Measurements from ENCODE around the gene LYSMD3.

The LYSMD3 gene

GRCh38 chr5:90561766-90562165 is 32.4 kb upstream of the LYSMD3 start:
- H3K4me3 ChIP-seq (ENCODE audit: low read length, poor library complexity, severe bottlenecking): no peak overlapping the region
- no peak overlapping the region for H3K4me2 ChIP-seq (ENCODE audit: low read depth, low read length, poor library complexity, severe bottlenecking)
- H4K20me1 ChIP-seq (ENCODE audit: insufficient read depth, low read length, poor library complexity, severe bottlenecking): no peaks in the 10 kb centered on the region
- H3K4me1 ChIP-seq (ENCODE audit: insufficient read depth, low read length, poor library complexity, severe bottlenecking): no peaks in the 10 kb centered on the region
- no peak overlapping the region for H3K9ac ChIP-seq (ENCODE audit: low read depth, low read length, poor library complexity, severe bottlenecking)
- H3F3A ChIP-seq (ENCODE audit: low read depth): no peaks in the 10 kb centered on the region
- TF ChIP-seq CTCF (conservative IDR thresholded peaks at IDR 0.05; ENCODE audit: low read length): no peak
- TF ChIP-seq EZH2phosphoT487 (IDR thresholded peaks at IDR 0.05; ENCODE audit: borderline replicate concordance): no peak
- H3K9me3 ChIP-seq (ENCODE audit: insufficient read depth, low read depth, low read length): no peaks in the 10 kb centered on the region
- no peaks in the 10 kb centered on the region for H3K27me3 ChIP-seq (ENCODE audit: insufficient read depth, low read length, poor library complexity, severe bottlenecking)
- no peaks in the 10 kb centered on the region for H3K79me2 ChIP-seq (ENCODE audit: insufficient read depth, low read length)
- no peak overlapping the region for H2AFZ ChIP-seq (ENCODE audit: low read length)
- no peaks in the 10 kb centered on the region for H3K36me3 ChIP-seq (ENCODE audit: insufficient read depth, low read length)
- H3K9me2 ChIP-seq (replicated peaks; ENCODE audit: low read depth, low read length): no peaks in the 10 kb centered on the region

GRCh38 chr5:90560771-90561170 is 31.4 kb upstream of the LYSMD3 start:
- Histone ChIP-seq H3F3A (ENCODE audit: low read depth) (no peaks in the 10 kb centered on the region), H3K4me3 (ENCODE audit: low read length, poor library complexity, severe bottlenecking) (no peak overlapping the region), H3K36me3 (ENCODE audit: insufficient read depth, low read length) (no peaks in the 10 kb centered on the region), H3K9ac (ENCODE audit: low read depth, low read length, poor library complexity, severe bottlenecking) (no peak overlapping the region), H3K4me1 (ENCODE audit: insufficient read depth, low read length, poor library complexity, severe bottlenecking) (no peaks in the 10 kb centered on the region), H3K79me2 (ENCODE audit: insufficient read depth, low read length) (no peaks in the 10 kb centered on the region), H2AFZ (ENCODE audit: low read length) (no peak overlapping the region), H4K20me1 (ENCODE audit: insufficient read depth, low read length, poor library complexity, severe bottlenecking) (no peaks in the 10 kb centered on the region), H3K27me3 (ENCODE audit: insufficient read depth, low read length, poor library complexity, severe bottlenecking) (no peaks in the 10 kb centered on the region), H3K9me3 (ENCODE audit: insufficient read depth, low read depth, low read length) (no peaks in the 10 kb centered on the region), H3K4me2 (ENCODE audit: low read depth, low read length, poor library complexity, severe bottlenecking) (no peak overlapping the region), H3K9me2 (replicated peaks; ENCODE audit: low read depth, low read length) (no peaks in the 10 kb centered on the region)
- TF ChIP-seq EZH2phosphoT487 (IDR thresholded peaks at IDR 0.05; ENCODE audit: borderline replicate concordance): no peak

- no peak within 1 kb of the TSS for H3K4me3 ChIP-seq (ENCODE audit: low read length, poor library complexity, severe bottlenecking)
- H4K20me1 ChIP-seq (ENCODE audit: insufficient read depth, low read length, poor library complexity, severe bottlenecking): no peaks in the 10 kb centered on the region
- no peaks in the 10 kb centered on the region for H3K9me3 ChIP-seq (ENCODE audit: insufficient read depth, low read depth, low read length)
- no peaks in the 10 kb centered on the region for H3F3A ChIP-seq (ENCODE audit: low read depth)
- no peaks in the 10 kb centered on the region for H3K79me2 ChIP-seq (ENCODE audit: insufficient read depth, low read length)
- no peak within 1 kb of the TSS for H3K9ac ChIP-seq (ENCODE audit: low read depth, low read length, poor library complexity, severe bottlenecking)
- H3K9me2 ChIP-seq (replicated peaks; ENCODE audit: low read depth, low read length): no peaks in the 10 kb centered on the region
- no peak within 1 kb of the TSS for H2AFZ ChIP-seq (ENCODE audit: low read length)
- no peaks in the 10 kb centered on the region for H3K36me3 ChIP-seq (ENCODE audit: insufficient read depth, low read length)
- H3K27me3 ChIP-seq (ENCODE audit: insufficient read depth, low read length, poor library complexity, severe bottlenecking): no peaks in the 10 kb centered on the region
- H3K4me2 ChIP-seq (ENCODE audit: low read depth, low read length, poor library complexity, severe bottlenecking): no peak within 1 kb of the TSS
- TF ChIP-seq CTCF (conservative IDR thresholded peaks at IDR 0.05; ENCODE audit: low read length) (no peak), EZH2phosphoT487 (IDR thresholded peaks at IDR 0.05; ENCODE audit: borderline replicate concordance) (no peak)
- no peaks in the 10 kb centered on the region for H3K4me1 ChIP-seq (ENCODE audit: insufficient read depth, low read length, poor library complexity, severe bottlenecking)
Measured at GRCh38 chr5:90558344-90559192, 29.2 kb upstream of the LYSMD3 start, which contains the start of gene ADGRV1. ADGRV1 (plus strand) TSS chr5:90558797; CDS start chr5:90558896, 99 bp downstream.
